AG09309 (cell line): ENCODE results near the gene LDLRAD4.

Experiments
- DNase-seq: peaks from one replicate; pipeline ENCODE4 v3.0.0-alpha.2; 2010; ENCODE audit warnings: low read depth
- H3K4me3 ChIP-seq: 2 replicates; pipeline ENCODE4 v1.5.1; 2011; ENCODE audit warnings: mild to moderate bottlenecking, low read depth, low read length, moderate library complexity; ENCODE audit not compliant: control insufficient read depth
- TF ChIP-seq, protein P1 (sequence below): IDR thresholded peaks from 2 replicates; pipeline ENCODE4 v1.5.1; 2011; ENCODE audit warnings: mild to moderate bottlenecking, low read depth, low read length, inconsistent platforms; ENCODE audit not compliant: insufficient read depth, control insufficient read depth; ENCODE audit errors: missing control alignments

Gene LDLRAD4

DNA sequence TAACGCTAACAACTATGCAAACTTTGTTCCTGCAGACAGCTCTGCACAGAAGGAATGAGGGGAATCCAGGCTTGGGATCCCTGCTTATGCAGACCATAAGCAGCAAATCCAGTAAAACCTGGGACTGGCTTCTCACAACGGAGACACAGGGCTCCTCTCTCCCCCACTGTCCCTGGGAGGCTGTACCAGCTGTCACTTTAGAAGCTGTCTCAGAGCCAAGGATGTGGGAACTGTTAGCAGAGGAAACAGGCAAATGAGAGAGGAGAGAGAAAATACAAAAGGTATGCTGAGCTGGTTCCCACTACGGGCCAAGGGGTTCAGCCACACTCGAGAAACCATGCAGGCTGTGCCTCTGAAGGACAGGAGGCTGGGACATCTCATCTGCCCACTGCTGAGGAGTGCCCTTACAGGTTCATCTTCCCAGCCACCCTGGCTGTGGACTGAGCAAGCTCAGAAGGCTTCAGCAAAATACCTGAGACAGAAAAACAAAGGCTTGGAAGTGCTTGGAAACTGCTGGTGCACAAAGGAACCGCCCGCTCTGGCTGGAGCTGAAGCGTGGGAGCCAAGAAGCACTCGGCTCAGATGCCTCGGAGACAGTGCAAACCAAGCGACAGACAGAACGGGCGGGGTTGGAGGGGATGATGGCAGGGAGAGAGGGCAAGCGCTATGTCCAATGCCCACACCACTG, 435.3 kb downstream of the LDLRAD4 start:
- no peak overlapping the region for H3K4me3 ChIP-seq
- DNase-seq, result no peak
- TF ChIP-seq, protein P1, sequence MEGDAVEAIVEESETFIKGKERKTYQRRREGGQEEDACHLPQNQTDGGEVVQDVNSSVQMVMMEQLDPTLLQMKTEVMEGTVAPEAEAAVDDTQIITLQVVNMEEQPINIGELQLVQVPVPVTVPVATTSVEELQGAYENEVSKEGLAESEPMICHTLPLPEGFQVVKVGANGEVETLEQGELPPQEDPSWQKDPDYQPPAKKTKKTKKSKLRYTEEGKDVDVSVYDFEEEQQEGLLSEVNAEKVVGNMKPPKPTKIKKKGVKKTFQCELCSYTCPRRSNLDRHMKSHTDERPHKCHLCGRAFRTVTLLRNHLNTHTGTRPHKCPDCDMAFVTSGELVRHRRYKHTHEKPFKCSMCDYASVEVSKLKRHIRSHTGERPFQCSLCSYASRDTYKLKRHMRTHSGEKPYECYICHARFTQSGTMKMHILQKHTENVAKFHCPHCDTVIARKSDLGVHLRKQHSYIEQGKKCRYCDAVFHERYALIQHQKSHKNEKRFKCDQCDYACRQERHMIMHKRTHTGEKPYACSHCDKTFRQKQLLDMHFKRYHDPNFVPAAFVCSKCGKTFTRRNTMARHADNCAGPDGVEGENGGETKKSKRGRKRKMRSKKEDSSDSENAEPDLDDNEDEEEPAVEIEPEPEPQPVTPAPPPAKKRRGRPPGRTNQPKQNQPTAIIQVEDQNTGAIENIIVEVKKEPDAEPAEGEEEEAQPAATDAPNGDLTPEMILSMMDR, result no peak

DNA sequence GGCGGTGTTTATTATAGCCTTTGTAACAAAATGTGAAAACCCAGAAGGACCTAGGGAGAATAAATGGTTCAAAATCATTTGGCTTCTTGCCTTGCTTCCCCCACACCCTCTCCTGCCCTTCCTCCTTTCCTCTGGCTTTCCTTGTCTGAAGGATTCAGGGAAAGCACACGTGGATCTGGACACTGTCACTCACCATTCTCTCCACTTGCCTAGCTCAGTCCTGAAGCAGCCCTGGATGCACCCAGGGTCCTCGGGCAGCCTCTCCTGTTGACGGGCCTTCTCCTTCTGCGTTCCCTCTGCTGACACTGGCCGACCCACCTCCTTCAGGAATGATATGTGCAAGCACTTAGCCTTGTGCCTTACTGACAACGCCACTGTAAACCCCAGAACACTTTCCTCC, 439.4 kb downstream of the LDLRAD4 start:
- no peak for DNase-seq
- TF ChIP-seq, protein P1, result no peak
- no peak overlapping the region for H3K4me3 ChIP-seq

DNA sequence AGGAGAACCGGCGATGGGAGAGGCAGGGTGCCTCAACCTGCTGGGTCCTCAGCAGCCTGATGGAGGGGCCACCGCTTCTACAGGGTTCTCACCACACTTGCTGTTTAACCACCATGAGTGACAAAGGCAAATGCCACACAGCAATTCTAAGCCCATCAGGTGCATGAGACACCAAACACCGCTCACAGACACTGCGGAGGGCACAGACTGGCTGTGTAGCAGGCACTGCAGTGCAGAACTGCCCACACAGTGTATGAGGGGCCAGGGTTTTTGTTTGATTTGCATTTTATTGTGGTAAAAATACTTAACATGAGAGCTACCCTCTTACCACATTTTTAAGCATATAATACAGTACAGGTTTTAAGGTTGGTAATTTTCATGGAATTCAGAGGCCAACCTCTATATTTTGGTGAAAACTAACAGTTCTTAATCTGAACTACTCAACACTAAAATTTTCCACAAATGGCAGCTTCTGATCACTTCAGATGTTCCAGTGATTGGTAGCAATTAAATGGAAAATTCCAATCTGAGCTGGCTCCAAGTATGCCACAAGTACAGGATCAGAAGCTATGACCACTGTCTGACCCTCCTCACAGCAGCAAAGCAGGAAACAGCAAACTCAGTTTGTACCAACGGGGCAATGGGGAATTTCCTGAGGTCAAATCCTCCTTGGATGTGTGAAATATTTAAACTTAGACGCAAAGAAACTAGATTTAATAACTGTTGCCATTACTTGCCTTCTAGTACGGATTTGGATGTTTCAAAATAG, 440.1 kb downstream of the LDLRAD4 start:
- TF ChIP-seq, protein P1, result no peak
- no peak overlapping the region for H3K4me3 ChIP-seq
- DNase-seq, result no peak

DNA sequence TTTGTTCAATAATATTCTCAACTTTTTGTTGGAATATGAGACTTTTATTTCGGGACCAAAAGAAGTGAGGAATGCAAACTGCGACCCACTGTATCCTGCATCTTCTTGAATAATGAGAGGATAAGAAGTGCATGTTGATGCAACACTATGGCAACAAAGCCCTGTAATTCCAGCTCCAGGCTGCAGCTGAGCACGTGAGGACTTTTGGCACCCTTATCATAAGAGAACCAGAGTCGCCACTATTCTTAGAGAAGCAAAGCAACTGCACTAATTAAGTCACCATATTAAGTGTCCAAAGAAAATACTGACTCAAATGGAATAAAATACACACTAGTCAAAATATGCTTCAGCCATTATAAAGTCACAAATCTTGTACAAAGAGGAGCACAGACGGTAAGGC, 441.9 kb downstream of the LDLRAD4 start:
- no peak overlapping the region for H3K4me3 ChIP-seq
- TF ChIP-seq, protein P1, result no peak
- no peak for DNase-seq

DNA sequence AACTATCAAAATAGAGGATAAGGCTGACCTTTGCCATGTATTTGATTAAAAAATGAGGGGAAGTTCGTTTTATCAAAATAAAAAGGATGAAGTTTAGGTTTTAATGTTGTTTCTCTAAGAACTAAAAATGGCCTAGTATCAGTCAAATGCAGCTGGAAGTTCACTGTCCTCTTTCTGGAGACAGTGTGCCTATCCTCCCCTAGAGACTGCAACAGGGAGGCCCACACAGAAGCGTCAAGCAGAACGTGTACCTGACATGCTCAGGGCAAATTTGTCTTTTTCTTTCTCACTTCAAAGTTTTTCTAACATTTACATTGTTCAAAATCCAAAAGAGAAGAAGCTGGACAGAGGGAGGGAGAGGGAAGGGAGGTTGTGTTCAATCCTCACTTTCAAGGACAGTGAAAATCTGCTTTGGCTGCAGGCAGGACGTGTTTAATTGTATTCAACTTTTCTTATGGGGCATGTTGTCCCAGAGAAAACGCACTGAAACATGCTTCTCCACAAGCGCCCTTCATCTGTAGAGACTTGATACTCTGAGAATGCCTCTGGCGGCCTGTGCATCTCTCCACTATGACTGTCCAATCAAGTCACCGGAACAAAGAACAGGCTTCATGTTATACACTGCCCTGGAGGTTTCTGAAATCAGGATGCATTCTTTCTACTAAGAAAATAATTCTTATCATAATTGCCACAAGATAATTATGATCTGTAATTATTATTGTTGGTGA, 442.7 kb downstream of the LDLRAD4 start:
- TF ChIP-seq, protein P1, result no peak
- DNase-seq, result no peak
- no peak overlapping the region for H3K4me3 ChIP-seq

DNA sequence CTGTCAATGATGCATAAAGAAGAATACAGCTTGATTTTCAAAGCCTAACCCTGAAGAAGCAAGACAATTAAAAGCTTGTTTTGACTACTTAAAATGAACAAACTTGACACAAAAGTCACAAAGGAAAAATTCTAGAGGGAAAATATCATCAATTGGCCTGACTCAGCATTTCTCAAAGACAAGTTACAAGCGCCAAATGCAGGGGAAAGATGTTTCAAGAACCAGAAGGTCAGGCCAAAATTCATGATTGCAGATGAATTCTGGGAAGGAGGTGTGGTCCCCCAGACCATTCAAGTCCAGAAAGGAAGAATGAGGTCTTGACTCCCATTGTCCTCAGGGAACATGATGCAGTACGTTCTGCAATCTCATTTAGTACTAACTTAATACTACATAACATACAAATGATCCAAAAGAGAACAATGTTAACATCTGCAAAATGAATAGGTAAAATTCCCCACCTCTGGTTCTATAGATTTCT, 443.3 kb downstream of the LDLRAD4 start:
- DNase-seq, result no peak
- H3K4me3 ChIP-seq, result no peak overlapping the region
- TF ChIP-seq, protein P1, result no peak
